DOHH2 (cell line): ENCODE results near the gene TMEM151A.

Experiments used
- H3F3A ChIP-seq: fragments of 200-600 bp; sonication (generic), shearing (Covaris generic); 2 replicates; pipeline ENCODE4 v1.6.0; 2016; ENCODE audit warnings: antibody characterized with exemption, mild to moderate bottlenecking; ENCODE audit not compliant: control insufficient read depth, insufficient read depth
- H3K27ac ChIP-seq: fragments of 200-600 bp; sonication (generic); 2 replicates; pipeline ENCODE4 v1.5.1; 2014; ENCODE audit warnings: low read depth, mild to moderate bottlenecking, low read length, moderate library complexity
- H3K27me3 ChIP-seq: fragments of 200-600 bp; sonication (generic); 2 replicates; pipeline ENCODE4 v1.6.1; 2014; ENCODE audit warnings: mild to moderate bottlenecking, low read length, mixed read lengths; ENCODE audit not compliant: control insufficient read depth
- H3K36me3 ChIP-seq: fragments of 200-600 bp; sonication (generic); 2 replicates; pipeline ENCODE4 v1.6.1; 2014; ENCODE audit warnings: mild to moderate bottlenecking, low read length, moderate library complexity, mixed read lengths; ENCODE audit not compliant: control insufficient read depth
- H3K4me1 ChIP-seq: fragments of 200-600 bp; sonication (generic); 2 replicates; pipeline ENCODE4 v1.6.1; 2014; ENCODE audit warnings: mild to moderate bottlenecking, low read length, mixed read lengths; ENCODE audit not compliant: control insufficient read depth
- H3K4me2 ChIP-seq: fragments of 200-600 bp; sonication (generic); 2 replicates; pipeline ENCODE4 v1.6.0; 2014; ENCODE audit warnings: mild to moderate bottlenecking, low read length, moderate library complexity
- H3K4me3 ChIP-seq: fragments of 200-600 bp; sonication (generic); 2 replicates; pipeline ENCODE4 v1.5.1; 2014; ENCODE audit warnings: mild to moderate bottlenecking, low read length, mixed read lengths
- H3K79me2 ChIP-seq: fragments of 200-600 bp; sonication (generic); 2 replicates; pipeline ENCODE4 v1.6.1; 2014; ENCODE audit warnings: mild to moderate bottlenecking, low read length, mixed read lengths; ENCODE audit not compliant: control insufficient read depth
- H3K9me2 ChIP-seq: fragments of 200-600 bp; sonication (generic); replicated peaks from 2 replicates; pipeline ENCODE4 v1.6.1; 2014; ENCODE audit warnings: mild to moderate bottlenecking, low read length, mixed read lengths; ENCODE audit not compliant: control insufficient read depth
- H3K9me3 ChIP-seq: fragments of 200-600 bp; sonication (generic); 2 replicates; pipeline ENCODE4 v1.6.1; 2014; ENCODE audit warnings: antibody characterized with exemption, low read length, mixed read lengths; ENCODE audit not compliant: control insufficient read depth, insufficient read depth
- H4K20me1 ChIP-seq: fragments of 200-600 bp; sonication (generic); 2 replicates; pipeline ENCODE4 v1.6.0; 2014; ENCODE audit warnings: low read depth, mild to moderate bottlenecking, antibody characterized with exemption, low read length, moderate library complexity; ENCODE audit not compliant: control insufficient read depth, insufficient read depth
- CTCF ChIP-seq: fragments of 200-600 bp; sonication (generic); IDR thresholded peaks from one replicate; pipeline ENCODE4 v1.5.1; 2014; ENCODE audit warnings: antibody characterized with exemption, mild to moderate bottlenecking, low read depth, low read length; ENCODE audit not compliant: poor library complexity, severe bottlenecking
- EZH2phosphoT487 ChIP-seq: fragments of 200-600 bp; sonication (generic); IDR thresholded peaks from 2 replicates; pipeline ENCODE4 v1.6.1; 2017; ENCODE audit warnings: borderline replicate concordance, mild to moderate bottlenecking, antibody characterized with exemption, low read length, moderate library complexity, mixed read lengths

The TMEM151A gene

GRCh38 chr11:66337103-66337899 is 45.6 kb downstream of the TMEM151A start:
- no peaks in the 10 kb centered on the region for H3K9me2 ChIP-seq
- H3K27me3 ChIP-seq, result no peaks in the 10 kb centered on the region
- TF ChIP-seq CTCF, result no peak
- no peak for TF ChIP-seq EZH2phosphoT487
- no peak overlapping the region for H3K27ac ChIP-seq
- H3K79me2 ChIP-seq, result no peaks in the 10 kb centered on the region
- H3K4me1 ChIP-seq, result peaks cover 9% of the 10 kb centered on the region
- H3K4me3 ChIP-seq, result no peak overlapping the region
- H3K36me3 ChIP-seq, result peaks cover 43% of the 10 kb centered on the region
- H3F3A ChIP-seq, result no peaks in the 10 kb centered on the region
- H3K4me2 ChIP-seq, result no peak overlapping the region
- H4K20me1 ChIP-seq, result no peaks in the 10 kb centered on the region
- no peaks in the 10 kb centered on the region for H3K9me3 ChIP-seq

GRCh38 chr11:66338276-66339161 is 46.8 kb downstream of the TMEM151A start:
- no peaks in the 10 kb centered on the region for H3F3A ChIP-seq
- no peaks in the 10 kb centered on the region for H4K20me1 ChIP-seq
- H3K27ac ChIP-seq, result no peak overlapping the region
- no peak overlapping the region for H3K4me2 ChIP-seq
- H3K36me3 ChIP-seq, result peaks cover 43% of the 10 kb centered on the region
- H3K4me3 ChIP-seq, result no peak overlapping the region
- no peaks in the 10 kb centered on the region for H3K27me3 ChIP-seq
- peaks cover 10% of the 10 kb centered on the region for H3K79me2 ChIP-seq
- no peaks in the 10 kb centered on the region for H3K9me3 ChIP-seq
- TF ChIP-seq EZH2phosphoT487, result no peak
- H3K4me1 ChIP-seq, result peaks cover 11% of the 10 kb centered on the region
- H3K9me2 ChIP-seq, result no peaks in the 10 kb centered on the region

GRCh38 chr11:66339162-66339675 is 47.5 kb downstream of the TMEM151A start:
- Histone ChIP-seq H3K9me3 (no peaks in the 10 kb centered on the region), H3K4me1 (peaks cover 18% of the 10 kb centered on the region), H4K20me1 (peaks cover 2% of the 10 kb centered on the region; the same call in 1 of the 2 replicates), H3K79me2 (peaks cover 17% of the 10 kb centered on the region), H3F3A (no peaks in the 10 kb centered on the region), H3K4me3 (no peak overlapping the region), H3K4me2 (no peak overlapping the region), H3K27ac (no peak overlapping the region), H3K9me2 (no peaks in the 10 kb centered on the region), H3K27me3 (no peaks in the 10 kb centered on the region), H3K36me3 (peaks cover 43% of the 10 kb centered on the region)
- no peak for TF ChIP-seq CTCF
- no peak for TF ChIP-seq EZH2phosphoT487
